Measurements from ENCODE around the gene OR10T2. TPM values are rescaled to one million over a fixed set of nuclear protein-coding genes. Genes with fewer than 3 reads are reported as not detected.
"Not testable (repeated sequence)": the region's sequence is repeated elsewhere in the genome, so short reads cannot be mapped to it uniquely, and the experiment has no call there.

The OR10T2 gene
- total RNA-seq, 1 experiment from 2014 or later, result not detected

DNA sequence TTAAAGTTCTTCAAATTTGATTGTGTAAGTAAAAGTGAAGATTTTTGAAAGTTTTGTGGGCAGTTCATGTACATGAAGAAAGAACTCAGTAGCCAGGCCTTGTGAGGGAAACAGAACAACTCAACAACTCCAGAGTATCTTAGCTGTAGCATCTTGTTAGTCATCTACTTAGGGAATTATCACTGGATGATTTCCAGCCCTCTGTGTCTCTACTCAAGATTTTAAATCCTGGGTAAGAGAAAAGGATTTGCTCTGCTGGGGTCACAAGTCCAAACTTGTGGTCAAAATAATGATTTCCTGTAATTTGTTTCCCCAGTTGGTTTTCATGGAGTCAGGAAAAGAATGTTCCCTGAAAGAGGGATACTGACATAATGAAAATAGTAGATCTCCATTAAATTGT, 8.2 kb downstream of the OR10T2 start:
- no peak overlapping the region for H3K27ac Mint-ChIP-seq (ENCODE audit: unreplicated experiment)
- Histone ChIP-seq H3K4me1 (no peaks in the 10 kb centered on the region), H3K27me3 (replicated peaks; ENCODE audit: control insufficient read depth, insufficient read depth, low read length) (no peaks in the 10 kb centered on the region), H3K9me3 (no peaks in the 10 kb centered on the region), H3K36me3 (ENCODE audit: control insufficient read depth, insufficient read depth, low read length) (no peaks in the 10 kb centered on the region), H3K4me3 (ENCODE audit: low read depth, low read length) (no peak overlapping the region)
- no peaks in the 10 kb centered on the region for H3K27me3 Mint-ChIP-seq (ENCODE audit: insufficient read depth, unreplicated experiment)
- POLR2A ChIA-PET, result no interaction called here
- no peaks in the 10 kb centered on the region for H3K4me1 Mint-ChIP-seq (ENCODE audit: low read depth, unreplicated experiment)
- no peaks in the 10 kb centered on the region for H3K9me3 Mint-ChIP-seq (ENCODE audit: unreplicated experiment)
- TF ChIP-seq, protein P1, sequence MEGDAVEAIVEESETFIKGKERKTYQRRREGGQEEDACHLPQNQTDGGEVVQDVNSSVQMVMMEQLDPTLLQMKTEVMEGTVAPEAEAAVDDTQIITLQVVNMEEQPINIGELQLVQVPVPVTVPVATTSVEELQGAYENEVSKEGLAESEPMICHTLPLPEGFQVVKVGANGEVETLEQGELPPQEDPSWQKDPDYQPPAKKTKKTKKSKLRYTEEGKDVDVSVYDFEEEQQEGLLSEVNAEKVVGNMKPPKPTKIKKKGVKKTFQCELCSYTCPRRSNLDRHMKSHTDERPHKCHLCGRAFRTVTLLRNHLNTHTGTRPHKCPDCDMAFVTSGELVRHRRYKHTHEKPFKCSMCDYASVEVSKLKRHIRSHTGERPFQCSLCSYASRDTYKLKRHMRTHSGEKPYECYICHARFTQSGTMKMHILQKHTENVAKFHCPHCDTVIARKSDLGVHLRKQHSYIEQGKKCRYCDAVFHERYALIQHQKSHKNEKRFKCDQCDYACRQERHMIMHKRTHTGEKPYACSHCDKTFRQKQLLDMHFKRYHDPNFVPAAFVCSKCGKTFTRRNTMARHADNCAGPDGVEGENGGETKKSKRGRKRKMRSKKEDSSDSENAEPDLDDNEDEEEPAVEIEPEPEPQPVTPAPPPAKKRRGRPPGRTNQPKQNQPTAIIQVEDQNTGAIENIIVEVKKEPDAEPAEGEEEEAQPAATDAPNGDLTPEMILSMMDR (IDR thresholded peaks at IDR 0.05; ENCODE audit: insufficient read depth in 1 of 2, low read depth in 1 of 2, low read length in 1 of 2, severe bottlenecking in 1 of 2, unreplicated experiment in 1 of 2), result no peak
- BruUV-seq (replicated peaks), result no TSS peak
- DNase-seq, result no peak
- intact Hi-C loops (cut with micrococcal nuclease; ENCODE audit: unreplicated experiment), result no loop called here
- CTCF ChIA-PET, result no interaction called here
- H3K36me3 Mint-ChIP-seq (ENCODE audit: insufficient read depth, unreplicated experiment), result no peaks in the 10 kb centered on the region
- H3K4me3 Mint-ChIP-seq (ENCODE audit: unreplicated experiment), result no peak overlapping the region

DNA sequence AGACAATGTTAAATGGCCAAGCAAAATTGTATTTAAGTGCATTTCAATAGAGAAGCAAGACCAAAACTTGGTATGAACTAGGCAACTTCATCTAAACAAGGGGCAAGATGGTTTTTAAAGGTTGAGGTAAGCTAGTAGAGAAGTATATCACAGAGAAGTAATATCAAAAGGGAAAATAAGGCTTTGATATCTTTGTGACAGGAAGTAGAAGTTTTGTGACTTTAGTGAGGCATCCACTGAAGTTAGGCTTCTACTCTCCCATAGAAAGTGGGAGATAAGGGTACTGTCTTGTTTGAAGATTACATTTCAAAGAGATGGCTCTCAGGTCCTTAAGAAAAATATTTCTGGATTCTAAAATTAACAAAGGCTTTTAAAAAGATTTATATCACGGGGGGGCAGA, 8.9 kb downstream of the OR10T2 start:
- H3K27me3 Mint-ChIP-seq (ENCODE audit: insufficient read depth, unreplicated experiment), result no peaks in the 10 kb centered on the region
- H3K4me3 ChIP-seq (ENCODE audit: low read depth, low read length), result no peak overlapping the region
- H3K36me3 Mint-ChIP-seq (ENCODE audit: insufficient read depth, unreplicated experiment), result no peaks in the 10 kb centered on the region
- H3K27me3 ChIP-seq (replicated peaks; ENCODE audit: control insufficient read depth, insufficient read depth, low read length), result no peaks in the 10 kb centered on the region
- H3K9me3 Mint-ChIP-seq (ENCODE audit: unreplicated experiment), result no peaks in the 10 kb centered on the region
- no peak overlapping the region for H3K27ac Mint-ChIP-seq (ENCODE audit: unreplicated experiment)
- BruUV-seq (replicated peaks), result no TSS peak
- no peak for DNase-seq
- TF ChIP-seq, protein P1 (IDR thresholded peaks at IDR 0.05; ENCODE audit: insufficient read depth in 1 of 2, low read depth in 1 of 2, low read length in 1 of 2, severe bottlenecking in 1 of 2, unreplicated experiment in 1 of 2), result no peak
- no peaks in the 10 kb centered on the region for H3K4me1 Mint-ChIP-seq (ENCODE audit: low read depth, unreplicated experiment)
- H3K9me3 ChIP-seq, result no peaks in the 10 kb centered on the region
- H3K36me3 ChIP-seq (ENCODE audit: control insufficient read depth, insufficient read depth, low read length), result no peaks in the 10 kb centered on the region
- ChIA-PET POLR2A (no interaction called here), CTCF (no interaction called here)
- intact Hi-C loops (cut with micrococcal nuclease; ENCODE audit: unreplicated experiment), result no loop called here
- no peaks in the 10 kb centered on the region for H3K4me1 ChIP-seq
- H3K4me3 Mint-ChIP-seq (ENCODE audit: unreplicated experiment), result no peak overlapping the region

DNA sequence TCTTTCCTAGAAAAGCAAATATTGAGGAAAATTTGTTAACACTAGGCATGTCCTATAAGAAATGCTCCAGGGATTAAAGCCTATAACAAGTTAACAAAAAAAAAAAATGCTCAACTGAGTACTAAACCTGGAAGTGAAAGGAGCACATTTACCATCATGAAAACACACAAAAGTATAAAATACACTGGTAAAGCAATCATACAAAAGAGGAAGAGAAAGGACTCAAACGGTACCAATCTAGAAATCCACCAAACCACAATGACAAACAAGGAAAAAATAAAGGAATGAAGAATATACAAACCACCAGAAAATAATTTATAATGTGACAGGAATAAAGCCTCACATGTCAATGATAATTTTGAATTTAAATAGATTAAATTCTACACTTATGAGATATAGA, 24.4 kb downstream of the OR10T2 start:
- intact Hi-C loops (cut with micrococcal nuclease; ENCODE audit: unreplicated experiment), result no loop called here
- H3K4me1 Mint-ChIP-seq (ENCODE audit: low read depth, unreplicated experiment), result no peaks in the 10 kb centered on the region
- BruUV-seq (replicated peaks), result no TSS peak
- TF ChIP-seq, protein P1 (IDR thresholded peaks at IDR 0.05; ENCODE audit: insufficient read depth in 1 of 2, low read depth in 1 of 2, low read length in 1 of 2, severe bottlenecking in 1 of 2, unreplicated experiment in 1 of 2), result no peak
- ChIA-PET CTCF (no interaction called here), POLR2A (no interaction called here)
- Histone ChIP-seq H3K27me3 (replicated peaks; ENCODE audit: control insufficient read depth, insufficient read depth, low read length) (no peaks in the 10 kb centered on the region), H3K4me1 (no peaks in the 10 kb centered on the region), H3K9me3 (no peaks in the 10 kb centered on the region), H3K36me3 (ENCODE audit: control insufficient read depth, insufficient read depth, low read length) (no peaks in the 10 kb centered on the region), H3K4me3 (ENCODE audit: low read depth, low read length) (no peak overlapping the region)
- peaks cover 4% of the 10 kb centered on the region for H3K27me3 Mint-ChIP-seq (ENCODE audit: insufficient read depth, unreplicated experiment)
- peaks cover 19% of the 10 kb centered on the region for H3K9me3 Mint-ChIP-seq (ENCODE audit: unreplicated experiment)
- DNase-seq, result no peak
- no peak overlapping the region for H3K27ac Mint-ChIP-seq (ENCODE audit: unreplicated experiment)
- no peaks in the 10 kb centered on the region for H3K36me3 Mint-ChIP-seq (ENCODE audit: insufficient read depth, unreplicated experiment)
- H3K4me3 Mint-ChIP-seq (ENCODE audit: unreplicated experiment), result no peak overlapping the region

DNA sequence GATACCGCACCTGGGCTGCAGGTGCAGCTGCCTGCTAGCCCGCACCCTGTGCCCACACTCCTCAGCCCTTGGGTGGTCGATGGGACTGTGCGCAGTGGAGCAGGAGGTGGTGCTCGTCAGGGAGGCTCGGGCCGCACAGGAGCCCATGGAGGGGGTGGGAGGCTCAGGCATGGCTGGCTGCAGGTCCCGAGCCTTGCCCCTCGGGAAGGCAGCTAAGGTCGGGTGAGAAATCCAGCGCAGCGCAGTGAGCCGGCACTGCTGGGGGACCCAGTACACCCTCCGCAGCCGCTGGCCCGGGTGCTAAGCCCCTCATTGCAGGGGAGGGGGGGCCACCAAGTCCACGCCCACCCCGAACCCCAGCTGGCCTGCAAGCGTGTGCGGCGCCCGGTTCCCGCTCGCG, 25.2 kb downstream of the OR10T2 start:
- H3K36me3 ChIP-seq (ENCODE audit: control insufficient read depth, insufficient read depth, low read length); H3K27ac Mint-ChIP-seq (ENCODE audit: unreplicated experiment); H3K4me3 ChIP-seq (ENCODE audit: low read depth, low read length); H3K4me1 Mint-ChIP-seq (ENCODE audit: low read depth, unreplicated experiment); H3K36me3 Mint-ChIP-seq (ENCODE audit: insufficient read depth, unreplicated experiment); H3K4me1 ChIP-seq; H3K27me3 Mint-ChIP-seq (ENCODE audit: insufficient read depth, unreplicated experiment); H3K27me3 ChIP-seq (replicated peaks; ENCODE audit: control insufficient read depth, insufficient read depth, low read length); BruUV-seq (replicated peaks); CTCF ChIA-PET; intact Hi-C loops (cut with micrococcal nuclease; ENCODE audit: unreplicated experiment); H3K4me3 Mint-ChIP-seq (ENCODE audit: unreplicated experiment); POLR2A ChIA-PET; H3K9me3 ChIP-seq; DNase-seq: not testable (repeated sequence)
- peaks cover 19% of the 10 kb centered on the region for H3K9me3 Mint-ChIP-seq (ENCODE audit: unreplicated experiment)

Measured in Caco-2 (cell line).